HEK293T (cell line): ENCODE measurements around the gene EFNB2.

ENCODE experiments used
- CTCF ChIA-PET: fragments of 350-600 bp; formaldehyde crosslinking; extraction: SDS; loops from one replicate; lab custom pipeline; 2021; ENCODE audit warnings: antibody characterized with exemption, inconsistent platforms; lab: Yijun Ruan, JAX
- POLR2A ChIA-PET: fragments of 350-600 bp; formaldehyde crosslinking; extraction: SDS; loops from one replicate; lab custom pipeline; 2020; ENCODE audit warnings: antibody characterized with exemption, inconsistent platforms; lab: Yijun Ruan, JAX
- DNase-seq: peaks from one replicate; pipeline ENCODE4 v3.0.0; 2012; ENCODE audit warnings: mixed read lengths; ENCODE audit errors: extremely low spot score
- ARNT ChIP-seq: fragments of 450-650 bp; IDR thresholded peaks from 2 replicates; pipeline ENCODE4 v1.6.1; 2017; ENCODE audit warnings: mild to moderate bottlenecking
- BHLHE40 ChIP-seq: fragments of 450-650 bp; IDR thresholded peaks from 2 replicates; pipeline ENCODE4 v1.6.1; 2016; ENCODE audit warnings: mild to moderate bottlenecking, moderate library complexity, borderline replicate concordance
- CTBP1 ChIP-seq: fragments of 450-650 bp; IDR thresholded peaks from 2 replicates; pipeline ENCODE4 v1.6.1; 2016; ENCODE audit warnings: borderline replicate concordance
- ELF4 ChIP-seq: fragments of 450-650 bp; IDR thresholded peaks from 2 replicates; pipeline ENCODE4 v1.6.1; 2017; ENCODE audit warnings: antibody characterized with exemption
- FOXA1 ChIP-seq: fragments of 450-650 bp; IDR thresholded peaks from 2 replicates; pipeline ENCODE4 v1.6.1; 2016; ENCODE audit warnings: mild to moderate bottlenecking
- FOXK2 ChIP-seq: fragments of 450-650 bp; IDR thresholded peaks from 2 replicates; pipeline ENCODE4 v1.6.1; 2016; ENCODE audit warnings: mild to moderate bottlenecking
- FOXM1 ChIP-seq: fragments of 450-650 bp; IDR thresholded peaks from 2 replicates; pipeline ENCODE4 v1.6.1; 2017; ENCODE audit warnings: mild to moderate bottlenecking, borderline replicate concordance
- HDGF ChIP-seq: fragments of 450-650 bp; IDR thresholded peaks from 2 replicates; pipeline ENCODE4 v1.6.1; 2017; ENCODE audit warnings: antibody characterized with exemption, borderline replicate concordance
- L3MBTL2 ChIP-seq: fragments of 450-650 bp; conservative IDR thresholded peaks from 2 replicates; pipeline ENCODE4 v1.6.1; 2016; ENCODE audit warnings: mild to moderate bottlenecking
- LEF1 ChIP-seq: fragments of 450-650 bp; IDR thresholded peaks from 2 replicates; pipeline ENCODE4 v1.6.1; 2017; ENCODE audit warnings: mild to moderate bottlenecking, borderline replicate concordance
- NFRKB ChIP-seq: fragments of 450-650 bp; IDR thresholded peaks from 2 replicates; pipeline ENCODE4 v1.6.1; 2016; ENCODE audit warnings: mild to moderate bottlenecking, moderate library complexity
- SP1 ChIP-seq: fragments of 450-650 bp; IDR thresholded peaks from 2 replicates; pipeline ENCODE4 v1.6.1; 2017
- SUZ12 ChIP-seq: fragments of 450-650 bp; IDR thresholded peaks from 2 replicates; pipeline ENCODE4 v1.6.1; 2016; ENCODE audit warnings: mild to moderate bottlenecking
- TARDBP ChIP-seq: fragments of 450-650 bp; IDR thresholded peaks from 2 replicates; pipeline ENCODE4 v1.6.1; 2016
- ZNF384 ChIP-seq: fragments of 450-650 bp; IDR thresholded peaks from 2 replicates; pipeline ENCODE4 v1.6.1; 2016
- TF ChIP-seq, protein P1 (sequence below): fragments of 450-650 bp; IDR thresholded peaks from 2 replicates; pipeline ENCODE4 v1.6.1; 2016

Gene EFNB2

DNA sequence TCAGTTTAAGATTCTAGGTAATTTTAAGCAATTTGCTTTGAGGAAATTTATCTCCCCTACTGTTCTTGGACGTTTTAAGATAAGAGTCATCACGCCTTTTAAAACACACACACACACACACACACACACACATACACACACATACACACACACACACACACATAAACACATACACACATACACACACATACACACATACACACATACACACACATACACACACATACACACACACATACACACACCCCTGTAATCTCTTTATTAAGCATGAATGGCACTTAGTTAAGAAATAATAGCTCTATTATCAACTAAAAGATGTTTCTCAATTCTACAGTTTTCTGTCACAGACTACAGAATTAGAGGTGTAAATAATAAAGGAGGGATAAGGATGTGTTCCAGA lies 49.2 kb downstream of the EFNB2 start:
- TF ChIP-seq SUZ12, result no peak
- no peak for TF ChIP-seq CTBP1
- no peak for TF ChIP-seq LEF1
- TF ChIP-seq ZNF384, result no peak
- no peak for TF ChIP-seq FOXM1
- no peak for TF ChIP-seq ELF4
- no peak for TF ChIP-seq BHLHE40
- TF ChIP-seq FOXK2, result no peak
- TF ChIP-seq FOXA1, result no peak
- TF ChIP-seq L3MBTL2, result no peak
- TF ChIP-seq, protein P1, sequence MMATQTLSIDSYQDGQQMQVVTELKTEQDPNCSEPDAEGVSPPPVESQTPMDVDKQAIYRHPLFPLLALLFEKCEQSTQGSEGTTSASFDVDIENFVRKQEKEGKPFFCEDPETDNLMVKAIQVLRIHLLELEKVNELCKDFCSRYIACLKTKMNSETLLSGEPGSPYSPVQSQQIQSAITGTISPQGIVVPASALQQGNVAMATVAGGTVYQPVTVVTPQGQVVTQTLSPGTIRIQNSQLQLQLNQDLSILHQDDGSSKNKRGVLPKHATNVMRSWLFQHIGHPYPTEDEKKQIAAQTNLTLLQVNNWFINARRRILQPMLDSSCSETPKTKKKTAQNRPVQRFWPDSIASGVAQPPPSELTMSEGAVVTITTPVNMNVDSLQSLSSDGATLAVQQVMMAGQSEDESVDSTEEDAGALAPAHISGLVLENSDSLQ, result no peak
- no peak for TF ChIP-seq HDGF
- TF ChIP-seq NFRKB, result no peak
- no peak for TF ChIP-seq ARNT
- no peak for DNase-seq
- POLR2A ChIA-PET, result no interaction called here
- CTCF ChIA-PET, result no interaction called here

DNA sequence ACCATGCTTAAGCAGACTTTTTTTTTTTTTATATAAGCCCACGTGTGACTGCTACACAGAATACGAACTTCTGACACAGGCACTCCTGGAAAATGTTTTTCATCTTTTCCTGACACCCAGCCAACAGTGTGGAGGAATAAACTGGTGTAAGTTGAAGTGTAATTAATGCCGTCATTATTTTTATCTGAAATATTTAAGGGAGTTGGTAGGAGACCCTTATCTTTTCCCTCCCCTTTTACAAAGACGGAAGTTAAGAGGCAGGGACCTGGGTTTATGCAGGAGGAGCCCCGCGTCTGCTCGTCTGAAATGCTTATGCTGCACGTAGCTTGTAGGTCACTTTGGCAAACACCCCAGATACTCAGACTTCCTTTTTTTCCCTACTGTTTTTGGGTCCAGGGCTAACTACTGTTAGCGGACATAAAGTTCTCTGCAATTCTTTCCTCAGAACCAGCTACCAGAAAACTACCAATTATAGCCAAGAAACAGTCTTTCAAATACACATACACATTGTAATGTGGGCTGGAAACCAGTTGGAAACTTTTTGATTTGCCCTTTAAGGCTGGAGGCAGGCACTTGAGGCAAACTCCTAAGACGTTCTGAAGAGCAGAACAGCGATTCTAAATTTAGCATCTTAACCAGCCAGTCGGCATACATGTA lies 50.8 kb downstream of the EFNB2 start:
- ChIA-PET POLR2A (no interaction called here), CTCF (interaction anchor here (1.3 kb wide), 1 partner anchor 9 kb away, joined by 4 read pairs; no protein-coding TSS in a partner anchor)
- TF ChIP-seq, protein P1, result no peak
- TF ChIP-seq FOXM1 (no peak), CTBP1 (no peak), ELF4 (no peak), LEF1 (no peak), ZNF384 (no peak)
- DNase-seq, result no peak

DNA sequence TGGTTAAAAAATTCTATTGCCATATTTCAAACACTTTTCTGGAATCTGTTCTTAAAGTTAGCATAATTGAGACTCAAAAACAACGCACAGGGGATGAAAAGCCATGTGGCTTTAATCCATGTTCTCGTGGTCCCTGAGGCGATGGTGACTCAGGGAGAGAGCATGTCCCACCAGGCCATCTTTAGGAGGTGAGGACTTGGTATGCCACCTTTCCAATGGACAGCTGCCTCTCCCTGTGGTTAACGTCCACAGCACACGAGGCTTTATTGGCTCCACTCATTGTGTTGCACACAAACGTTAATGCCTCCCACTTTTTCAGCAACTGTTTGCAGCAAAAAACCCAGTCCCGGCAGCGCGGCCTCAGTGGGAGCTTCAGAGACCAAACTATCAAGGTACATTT lies 51.4 kb downstream of the EFNB2 start:
- DNase-seq, result no peak
- CTCF ChIA-PET, result no interaction called here

DNA sequence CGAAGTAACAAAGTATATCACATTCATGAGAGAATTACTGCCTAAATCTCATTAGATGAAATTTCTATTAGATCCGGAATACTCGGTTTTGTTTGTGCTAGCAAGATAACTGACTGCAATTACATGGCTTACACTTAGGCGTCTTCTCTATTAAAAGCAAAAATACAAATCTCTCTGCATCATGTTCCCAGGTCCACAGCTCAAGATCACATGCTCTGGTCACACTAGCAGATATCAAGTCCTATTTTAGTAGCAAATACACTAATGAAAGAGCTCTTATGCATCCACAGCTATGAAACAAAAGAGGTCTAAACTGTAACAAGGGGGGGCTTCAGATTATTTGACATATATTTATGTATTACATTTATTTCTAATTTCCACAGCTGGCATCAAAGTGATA lies 53.5 kb downstream of the EFNB2 start:
- ChIA-PET POLR2A (no interaction called here), CTCF (no interaction called here)
- TF ChIP-seq ZNF384 (no peak), FOXK2 (no peak), NFRKB (no peak), FOXM1 (no peak), TARDBP (no peak), L3MBTL2 (no peak), BHLHE40 (no peak), SUZ12 (no peak), LEF1 (no peak), ELF4 (no peak), CTBP1 (no peak), SP1 (no peak), HDGF (no peak), ARNT (no peak), FOXA1 (no peak)
- TF ChIP-seq, protein P1, result no peak
- DNase-seq, result no peak

More for the DNA sequence above, 51.4 kb downstream of the EFNB2 start:
- TF ChIP-seq NFRKB (no peak), HDGF (no peak), ELF4 (no peak), TARDBP (no peak), FOXM1 (no peak), FOXK2 (no peak), L3MBTL2 (no peak), LEF1 (no peak)
- TF ChIP-seq, protein P1, result no peak
- POLR2A ChIA-PET, result no interaction called here

DNA sequence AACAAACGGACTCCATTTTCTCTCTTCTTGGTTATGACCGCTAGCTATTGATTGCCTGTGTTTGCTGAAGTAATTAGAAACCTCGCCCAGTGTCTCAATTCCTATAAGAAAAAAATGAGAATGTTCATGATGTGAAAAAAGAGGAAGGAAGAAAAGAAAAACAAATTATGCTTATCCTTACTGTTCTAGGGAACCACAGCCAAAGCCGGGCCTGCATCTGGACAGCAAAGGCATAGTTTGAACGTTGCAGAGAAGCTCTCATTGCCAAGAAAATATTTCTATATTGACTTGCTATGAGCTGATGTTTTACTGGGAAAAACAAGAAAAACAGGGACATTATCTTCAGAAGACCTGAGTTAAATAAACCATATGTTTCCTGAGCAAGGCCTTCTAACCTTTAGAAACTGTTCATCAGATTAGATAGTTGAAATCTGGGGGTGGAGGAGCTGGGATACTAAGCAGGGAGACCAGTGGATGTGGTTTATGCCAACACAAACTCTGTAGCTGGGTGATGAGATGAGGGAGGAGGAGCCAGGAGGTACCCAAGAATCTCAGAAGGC lies 55.0 kb downstream of the EFNB2 start:
- ChIA-PET CTCF (no interaction called here), POLR2A (no interaction called here)
- TF ChIP-seq HDGF (no peak), FOXK2 (no peak), BHLHE40 (no peak), ARNT (no peak), SP1 (no peak), L3MBTL2 (no peak), FOXA1 (no peak), NFRKB (no peak), CTBP1 (no peak)
- no peak for DNase-seq

DNA sequence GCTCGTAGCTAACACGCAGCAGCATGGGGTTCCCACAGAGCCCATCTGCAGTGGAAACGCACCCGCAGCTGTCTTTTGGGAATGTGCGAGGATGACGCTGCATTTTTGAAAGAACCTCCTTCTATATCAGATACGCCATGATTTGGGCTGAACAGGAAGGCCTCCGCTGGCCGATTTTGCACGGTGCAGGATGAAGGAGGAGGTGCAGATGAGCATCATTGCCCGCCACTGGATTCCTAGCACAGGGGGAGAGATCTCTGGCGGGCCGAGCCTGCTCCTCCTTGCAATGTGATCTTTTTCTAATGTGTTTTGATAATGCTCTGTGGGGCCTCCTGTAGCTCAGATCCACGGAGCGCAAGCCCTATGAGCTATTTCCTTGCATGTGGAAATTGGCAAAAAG lies 55.5 kb downstream of the EFNB2 start:
- no peak for TF ChIP-seq CTBP1
- no peak for TF ChIP-seq SP1
- no peak for TF ChIP-seq BHLHE40
- TF ChIP-seq FOXM1, result no peak
- TF ChIP-seq LEF1, result no peak
- no peak for TF ChIP-seq L3MBTL2
- no peak for TF ChIP-seq ARNT
- TF ChIP-seq ELF4, result no peak
- TF ChIP-seq SUZ12, result no peak
- TF ChIP-seq, protein P1, result no peak
- TF ChIP-seq FOXK2, result no peak
- TF ChIP-seq FOXA1, result no peak
- TF ChIP-seq TARDBP, result no peak
- TF ChIP-seq ZNF384, result no peak
- TF ChIP-seq HDGF, result no peak
- no peak for TF ChIP-seq NFRKB
- DNase-seq, result no peak
- CTCF ChIA-PET, result no interaction called here
- POLR2A ChIA-PET, result no interaction called here
